ENCODE data around the gene PDCD6IP.

DNA sequence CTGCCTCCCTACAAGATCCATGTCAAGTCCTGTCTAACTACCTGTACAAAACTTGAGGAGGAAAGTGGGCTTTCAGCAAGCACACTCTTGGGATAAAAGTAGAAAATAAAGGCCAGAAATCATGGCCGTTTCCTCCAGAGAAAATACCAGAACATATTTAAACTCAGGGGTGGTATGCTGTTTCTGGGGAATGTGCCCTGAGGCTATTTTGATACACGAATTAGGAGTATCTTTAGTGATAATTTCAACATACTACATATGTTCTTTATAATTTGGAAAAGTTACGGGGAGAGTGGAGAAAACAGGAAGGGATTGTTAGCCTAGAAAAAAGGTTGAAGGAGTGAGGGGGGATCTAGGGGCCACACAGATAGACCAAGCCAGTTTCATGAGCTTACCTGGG lies 18.7 kb upstream of the PDCD6IP start:
- TF ChIP-seq, protein P1, sequence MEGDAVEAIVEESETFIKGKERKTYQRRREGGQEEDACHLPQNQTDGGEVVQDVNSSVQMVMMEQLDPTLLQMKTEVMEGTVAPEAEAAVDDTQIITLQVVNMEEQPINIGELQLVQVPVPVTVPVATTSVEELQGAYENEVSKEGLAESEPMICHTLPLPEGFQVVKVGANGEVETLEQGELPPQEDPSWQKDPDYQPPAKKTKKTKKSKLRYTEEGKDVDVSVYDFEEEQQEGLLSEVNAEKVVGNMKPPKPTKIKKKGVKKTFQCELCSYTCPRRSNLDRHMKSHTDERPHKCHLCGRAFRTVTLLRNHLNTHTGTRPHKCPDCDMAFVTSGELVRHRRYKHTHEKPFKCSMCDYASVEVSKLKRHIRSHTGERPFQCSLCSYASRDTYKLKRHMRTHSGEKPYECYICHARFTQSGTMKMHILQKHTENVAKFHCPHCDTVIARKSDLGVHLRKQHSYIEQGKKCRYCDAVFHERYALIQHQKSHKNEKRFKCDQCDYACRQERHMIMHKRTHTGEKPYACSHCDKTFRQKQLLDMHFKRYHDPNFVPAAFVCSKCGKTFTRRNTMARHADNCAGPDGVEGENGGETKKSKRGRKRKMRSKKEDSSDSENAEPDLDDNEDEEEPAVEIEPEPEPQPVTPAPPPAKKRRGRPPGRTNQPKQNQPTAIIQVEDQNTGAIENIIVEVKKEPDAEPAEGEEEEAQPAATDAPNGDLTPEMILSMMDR (conservative IDR thresholded peaks at IDR 0.05; ENCODE audit: low read depth in 2 of 2) = no peak
- no peak for TF ChIP-seq EZH2 (IDR thresholded peaks at IDR 0.05; ENCODE audit: low read depth, unreplicated experiment)
- TF ChIP-seq POLR2AphosphoS5 (IDR thresholded peaks at IDR 0.05; ENCODE audit: low read depth) = no peak
- TF ChIP-seq, protein P2, sequence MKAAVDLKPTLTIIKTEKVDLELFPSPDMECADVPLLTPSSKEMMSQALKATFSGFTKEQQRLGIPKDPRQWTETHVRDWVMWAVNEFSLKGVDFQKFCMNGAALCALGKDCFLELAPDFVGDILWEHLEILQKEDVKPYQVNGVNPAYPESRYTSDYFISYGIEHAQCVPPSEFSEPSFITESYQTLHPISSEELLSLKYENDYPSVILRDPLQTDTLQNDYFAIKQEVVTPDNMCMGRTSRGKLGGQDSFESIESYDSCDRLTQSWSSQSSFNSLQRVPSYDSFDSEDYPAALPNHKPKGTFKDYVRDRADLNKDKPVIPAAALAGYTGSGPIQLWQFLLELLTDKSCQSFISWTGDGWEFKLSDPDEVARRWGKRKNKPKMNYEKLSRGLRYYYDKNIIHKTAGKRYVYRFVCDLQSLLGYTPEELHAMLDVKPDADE (IDR thresholded peaks at IDR 0.05) = no peak
- TF ChIP-seq, protein P3, sequence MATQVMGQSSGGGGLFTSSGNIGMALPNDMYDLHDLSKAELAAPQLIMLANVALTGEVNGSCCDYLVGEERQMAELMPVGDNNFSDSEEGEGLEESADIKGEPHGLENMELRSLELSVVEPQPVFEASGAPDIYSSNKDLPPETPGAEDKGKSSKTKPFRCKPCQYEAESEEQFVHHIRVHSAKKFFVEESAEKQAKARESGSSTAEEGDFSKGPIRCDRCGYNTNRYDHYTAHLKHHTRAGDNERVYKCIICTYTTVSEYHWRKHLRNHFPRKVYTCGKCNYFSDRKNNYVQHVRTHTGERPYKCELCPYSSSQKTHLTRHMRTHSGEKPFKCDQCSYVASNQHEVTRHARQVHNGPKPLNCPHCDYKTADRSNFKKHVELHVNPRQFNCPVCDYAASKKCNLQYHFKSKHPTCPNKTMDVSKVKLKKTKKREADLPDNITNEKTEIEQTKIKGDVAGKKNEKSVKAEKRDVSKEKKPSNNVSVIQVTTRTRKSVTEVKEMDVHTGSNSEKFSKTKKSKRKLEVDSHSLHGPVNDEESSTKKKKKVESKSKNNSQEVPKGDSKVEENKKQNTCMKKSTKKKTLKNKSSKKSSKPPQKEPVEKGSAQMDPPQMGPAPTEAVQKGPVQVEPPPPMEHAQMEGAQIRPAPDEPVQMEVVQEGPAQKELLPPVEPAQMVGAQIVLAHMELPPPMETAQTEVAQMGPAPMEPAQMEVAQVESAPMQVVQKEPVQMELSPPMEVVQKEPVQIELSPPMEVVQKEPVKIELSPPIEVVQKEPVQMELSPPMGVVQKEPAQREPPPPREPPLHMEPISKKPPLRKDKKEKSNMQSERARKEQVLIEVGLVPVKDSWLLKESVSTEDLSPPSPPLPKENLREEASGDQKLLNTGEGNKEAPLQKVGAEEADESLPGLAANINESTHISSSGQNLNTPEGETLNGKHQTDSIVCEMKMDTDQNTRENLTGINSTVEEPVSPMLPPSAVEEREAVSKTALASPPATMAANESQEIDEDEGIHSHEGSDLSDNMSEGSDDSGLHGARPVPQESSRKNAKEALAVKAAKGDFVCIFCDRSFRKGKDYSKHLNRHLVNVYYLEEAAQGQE (IDR thresholded peaks at IDR 0.05; ENCODE audit: unreplicated experiment) = no peak
- TF ChIP-seq JUNB (IDR thresholded peaks at IDR 0.05; ENCODE audit: unreplicated experiment) = no peak
